DOHH2 (cell line): Measurements from ENCODE around the gene NFIX.

ENCODE experiments used
- H3F3A ChIP-seq: fragments of 200-600 bp; sonication (generic), shearing (Covaris generic); 2 replicates; pipeline ENCODE4 v1.6.0; 2016; ENCODE audit warnings: antibody characterized with exemption, mild to moderate bottlenecking; ENCODE audit not compliant: control insufficient read depth, insufficient read depth
- H3K27ac ChIP-seq: fragments of 200-600 bp; sonication (generic); 2 replicates; pipeline ENCODE4 v1.5.1; 2014; ENCODE audit warnings: low read depth, mild to moderate bottlenecking, low read length, moderate library complexity
- H3K27me3 ChIP-seq: fragments of 200-600 bp; sonication (generic); 2 replicates; pipeline ENCODE4 v1.6.1; 2014; ENCODE audit warnings: mild to moderate bottlenecking, low read length, mixed read lengths; ENCODE audit not compliant: control insufficient read depth
- H3K36me3 ChIP-seq: fragments of 200-600 bp; sonication (generic); 2 replicates; pipeline ENCODE4 v1.6.1; 2014; ENCODE audit warnings: mild to moderate bottlenecking, low read length, moderate library complexity, mixed read lengths; ENCODE audit not compliant: control insufficient read depth
- H3K4me1 ChIP-seq: fragments of 200-600 bp; sonication (generic); 2 replicates; pipeline ENCODE4 v1.6.1; 2014; ENCODE audit warnings: mild to moderate bottlenecking, low read length, mixed read lengths; ENCODE audit not compliant: control insufficient read depth
- H3K4me2 ChIP-seq: fragments of 200-600 bp; sonication (generic); 2 replicates; pipeline ENCODE4 v1.6.0; 2014; ENCODE audit warnings: mild to moderate bottlenecking, low read length, moderate library complexity
- H3K4me3 ChIP-seq: fragments of 200-600 bp; sonication (generic); 2 replicates; pipeline ENCODE4 v1.5.1; 2014; ENCODE audit warnings: mild to moderate bottlenecking, low read length, mixed read lengths
- H3K79me2 ChIP-seq: fragments of 200-600 bp; sonication (generic); 2 replicates; pipeline ENCODE4 v1.6.1; 2014; ENCODE audit warnings: mild to moderate bottlenecking, low read length, mixed read lengths; ENCODE audit not compliant: control insufficient read depth
- H3K9me2 ChIP-seq: fragments of 200-600 bp; sonication (generic); replicated peaks from 2 replicates; pipeline ENCODE4 v1.6.1; 2014; ENCODE audit warnings: mild to moderate bottlenecking, low read length, mixed read lengths; ENCODE audit not compliant: control insufficient read depth
- H3K9me3 ChIP-seq: fragments of 200-600 bp; sonication (generic); 2 replicates; pipeline ENCODE4 v1.6.1; 2014; ENCODE audit warnings: antibody characterized with exemption, low read length, mixed read lengths; ENCODE audit not compliant: control insufficient read depth, insufficient read depth
- H4K20me1 ChIP-seq: fragments of 200-600 bp; sonication (generic); 2 replicates; pipeline ENCODE4 v1.6.0; 2014; ENCODE audit warnings: low read depth, mild to moderate bottlenecking, antibody characterized with exemption, low read length, moderate library complexity; ENCODE audit not compliant: control insufficient read depth, insufficient read depth
- CTCF ChIP-seq: fragments of 200-600 bp; sonication (generic); IDR thresholded peaks from one replicate; pipeline ENCODE4 v1.5.1; 2014; ENCODE audit warnings: antibody characterized with exemption, mild to moderate bottlenecking, low read depth, low read length; ENCODE audit not compliant: poor library complexity, severe bottlenecking
- EZH2phosphoT487 ChIP-seq: fragments of 200-600 bp; sonication (generic); IDR thresholded peaks from 2 replicates; pipeline ENCODE4 v1.6.1; 2017; ENCODE audit warnings: borderline replicate concordance, mild to moderate bottlenecking, antibody characterized with exemption, low read length, moderate library complexity, mixed read lengths

Gene NFIX

GRCh38 chr19:13066933-13067807, 71.9 kb downstream of the NFIX start:
- TF ChIP-seq CTCF = no peak
- TF ChIP-seq EZH2phosphoT487 = no peak
- peaks cover 37% of the 10 kb centered on the region for H3K27me3 ChIP-seq
- H3K4me3 ChIP-seq = no peak overlapping the region
- no peaks in the 10 kb centered on the region for H3K9me3 ChIP-seq
- no peaks in the 10 kb centered on the region for H3K79me2 ChIP-seq
- no peaks in the 10 kb centered on the region for H3F3A ChIP-seq
- H3K36me3 ChIP-seq = no peaks in the 10 kb centered on the region
- H3K27ac ChIP-seq = no peak overlapping the region
- H3K4me1 ChIP-seq = no peaks in the 10 kb centered on the region
- H3K4me2 ChIP-seq = no peak overlapping the region
- no peaks in the 10 kb centered on the region for H4K20me1 ChIP-seq
- no peaks in the 10 kb centered on the region for H3K9me2 ChIP-seq

- H3K4me1 ChIP-seq = no peaks in the 10 kb centered on the region
Measured at GRCh38 chr19:13068085-13068846, 73.0 kb downstream of the NFIX start.

More at GRCh38 chr19:13068085-13068846, 73.0 kb downstream of the NFIX start:
- no peak overlapping the region for H3K27ac ChIP-seq
- no peaks in the 10 kb centered on the region for H3F3A ChIP-seq
- no peaks in the 10 kb centered on the region for H3K79me2 ChIP-seq
- H4K20me1 ChIP-seq = no peaks in the 10 kb centered on the region
- H3K36me3 ChIP-seq = no peaks in the 10 kb centered on the region
- TF ChIP-seq CTCF = no peak
- no peak for TF ChIP-seq EZH2phosphoT487
- no peak overlapping the region for H3K4me2 ChIP-seq
- H3K9me2 ChIP-seq = no peaks in the 10 kb centered on the region
- H3K27me3 ChIP-seq = peaks cover 31% of the 10 kb centered on the region
- H3K9me3 ChIP-seq = no peaks in the 10 kb centered on the region
- H3K4me3 ChIP-seq = no peak overlapping the region
